ENCODE measurements around the gene HSPA1B. TPM values are rescaled to one million over a fixed set of nuclear protein-coding genes. Genes with fewer than 3 reads are reported as not detected.
"Not testable (repeated sequence)": the region's sequence is repeated elsewhere in the genome, so short reads cannot be mapped to it uniquely, and the experiment has no call there.

HSPA1B gene
- total RNA-seq, 1 donor from 2014 or later, result 65.8 TPM

DNA sequence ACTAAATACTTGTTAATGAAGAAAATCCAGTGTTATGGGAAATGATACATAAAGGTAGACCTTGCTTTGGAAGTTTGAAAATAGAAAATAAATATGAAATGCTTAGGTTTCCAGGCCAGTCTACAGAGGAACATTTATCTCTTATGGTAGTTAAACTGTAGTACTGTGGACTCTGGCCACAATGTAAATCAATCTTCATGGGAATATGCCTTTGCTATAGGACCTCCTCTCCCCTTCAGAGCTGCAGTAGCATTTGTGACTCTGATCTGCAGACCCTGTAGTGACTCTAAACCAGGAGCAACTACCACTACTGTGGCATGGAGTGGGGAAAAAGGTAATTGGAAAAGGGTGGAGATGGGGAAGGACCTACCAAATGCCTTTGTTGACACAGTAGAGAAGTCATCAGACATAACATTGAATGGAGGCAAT is 7.7 kb upstream of the HSPA1B start:
- Mint-ChIP-seq H3K4me1 (ENCODE audit: unreplicated experiment) (peaks cover 34% of the 10 kb centered on the region), H3K4me3 (ENCODE audit: unreplicated experiment) (no peak overlapping the region), H3K27ac (ENCODE audit: unreplicated experiment) (peak overlapping the region; percentile 3), H3K27me3 (ENCODE audit: unreplicated experiment) (no peaks in the 10 kb centered on the region), H3K9me3 (ENCODE audit: unreplicated experiment) (no peaks in the 10 kb centered on the region), H3K36me3 (ENCODE audit: unreplicated experiment) (no peaks in the 10 kb centered on the region)
- TF ChIP-seq, protein P1, sequence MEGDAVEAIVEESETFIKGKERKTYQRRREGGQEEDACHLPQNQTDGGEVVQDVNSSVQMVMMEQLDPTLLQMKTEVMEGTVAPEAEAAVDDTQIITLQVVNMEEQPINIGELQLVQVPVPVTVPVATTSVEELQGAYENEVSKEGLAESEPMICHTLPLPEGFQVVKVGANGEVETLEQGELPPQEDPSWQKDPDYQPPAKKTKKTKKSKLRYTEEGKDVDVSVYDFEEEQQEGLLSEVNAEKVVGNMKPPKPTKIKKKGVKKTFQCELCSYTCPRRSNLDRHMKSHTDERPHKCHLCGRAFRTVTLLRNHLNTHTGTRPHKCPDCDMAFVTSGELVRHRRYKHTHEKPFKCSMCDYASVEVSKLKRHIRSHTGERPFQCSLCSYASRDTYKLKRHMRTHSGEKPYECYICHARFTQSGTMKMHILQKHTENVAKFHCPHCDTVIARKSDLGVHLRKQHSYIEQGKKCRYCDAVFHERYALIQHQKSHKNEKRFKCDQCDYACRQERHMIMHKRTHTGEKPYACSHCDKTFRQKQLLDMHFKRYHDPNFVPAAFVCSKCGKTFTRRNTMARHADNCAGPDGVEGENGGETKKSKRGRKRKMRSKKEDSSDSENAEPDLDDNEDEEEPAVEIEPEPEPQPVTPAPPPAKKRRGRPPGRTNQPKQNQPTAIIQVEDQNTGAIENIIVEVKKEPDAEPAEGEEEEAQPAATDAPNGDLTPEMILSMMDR (IDR thresholded peaks at IDR 0.05), result no peak
- no peak for DNase-seq (ENCODE audit: extremely low spot score, unreplicated experiment)

DNA sequence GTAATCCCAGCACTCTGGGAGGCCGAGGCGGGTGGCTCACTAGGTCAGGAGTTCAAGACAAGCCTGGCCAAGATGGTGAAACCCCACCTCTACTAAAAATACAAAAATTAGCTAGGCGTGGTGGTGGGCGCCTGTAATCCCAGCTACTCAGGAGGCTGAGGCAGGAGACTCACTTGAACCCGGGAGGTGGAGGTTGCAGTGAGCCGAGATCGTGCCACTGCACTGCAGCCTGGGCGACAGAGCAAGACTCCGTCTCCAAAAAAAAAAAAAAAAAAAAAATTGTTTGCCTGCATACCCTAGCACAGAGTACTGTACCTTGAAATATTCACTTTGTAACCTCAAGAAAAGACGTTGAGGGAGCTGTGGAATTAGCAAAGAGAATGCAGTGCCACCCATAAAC is 7.1 kb upstream of the HSPA1B start:
- H3K27ac Mint-ChIP-seq (ENCODE audit: unreplicated experiment); H3K36me3 Mint-ChIP-seq (ENCODE audit: unreplicated experiment); H3K4me3 Mint-ChIP-seq (ENCODE audit: unreplicated experiment); H3K9me3 Mint-ChIP-seq (ENCODE audit: unreplicated experiment); H3K27me3 Mint-ChIP-seq (ENCODE audit: unreplicated experiment); DNase-seq (ENCODE audit: extremely low spot score, unreplicated experiment): not testable (repeated sequence)
- H3K4me1 Mint-ChIP-seq (ENCODE audit: unreplicated experiment), result peaks cover 35% of the 10 kb centered on the region

DNA sequence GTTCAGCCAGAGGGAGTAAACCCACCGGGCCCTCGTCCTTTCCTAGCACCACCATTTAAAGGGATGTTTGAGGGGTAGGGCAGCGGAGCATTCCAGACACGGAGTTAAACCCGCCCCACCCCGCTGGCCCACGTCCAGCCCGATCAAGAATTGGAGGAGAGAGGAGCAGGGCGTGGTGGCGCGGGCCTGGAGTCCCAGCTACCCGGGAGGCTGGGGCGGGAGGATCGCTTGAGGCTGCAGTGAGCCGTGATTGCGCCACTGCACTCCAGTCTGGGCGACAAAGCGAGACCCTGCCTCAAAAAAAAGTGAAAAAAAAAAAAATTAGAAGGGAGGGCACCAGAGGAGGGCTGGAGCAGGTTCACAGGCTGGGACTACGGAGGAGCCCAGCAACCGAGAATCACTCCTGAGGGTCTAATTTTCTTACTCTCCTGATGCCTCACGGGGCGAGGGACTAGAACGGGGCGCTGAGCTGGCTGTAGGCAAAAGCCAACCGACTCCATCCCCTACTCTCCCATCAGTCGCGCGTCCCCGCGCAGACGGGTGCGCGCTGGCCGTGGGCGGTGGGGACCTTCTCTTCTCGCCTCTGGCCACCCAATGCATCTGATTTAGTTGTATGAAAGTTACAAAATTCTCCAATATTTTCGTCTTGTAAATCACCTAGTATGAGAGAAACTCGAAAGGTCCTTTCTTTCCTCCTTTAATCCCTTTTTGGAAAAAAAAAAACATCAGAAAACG is 6.1 kb upstream of the HSPA1B start:
- no peak for DNase-seq (ENCODE audit: extremely low spot score, unreplicated experiment)

DNA sequence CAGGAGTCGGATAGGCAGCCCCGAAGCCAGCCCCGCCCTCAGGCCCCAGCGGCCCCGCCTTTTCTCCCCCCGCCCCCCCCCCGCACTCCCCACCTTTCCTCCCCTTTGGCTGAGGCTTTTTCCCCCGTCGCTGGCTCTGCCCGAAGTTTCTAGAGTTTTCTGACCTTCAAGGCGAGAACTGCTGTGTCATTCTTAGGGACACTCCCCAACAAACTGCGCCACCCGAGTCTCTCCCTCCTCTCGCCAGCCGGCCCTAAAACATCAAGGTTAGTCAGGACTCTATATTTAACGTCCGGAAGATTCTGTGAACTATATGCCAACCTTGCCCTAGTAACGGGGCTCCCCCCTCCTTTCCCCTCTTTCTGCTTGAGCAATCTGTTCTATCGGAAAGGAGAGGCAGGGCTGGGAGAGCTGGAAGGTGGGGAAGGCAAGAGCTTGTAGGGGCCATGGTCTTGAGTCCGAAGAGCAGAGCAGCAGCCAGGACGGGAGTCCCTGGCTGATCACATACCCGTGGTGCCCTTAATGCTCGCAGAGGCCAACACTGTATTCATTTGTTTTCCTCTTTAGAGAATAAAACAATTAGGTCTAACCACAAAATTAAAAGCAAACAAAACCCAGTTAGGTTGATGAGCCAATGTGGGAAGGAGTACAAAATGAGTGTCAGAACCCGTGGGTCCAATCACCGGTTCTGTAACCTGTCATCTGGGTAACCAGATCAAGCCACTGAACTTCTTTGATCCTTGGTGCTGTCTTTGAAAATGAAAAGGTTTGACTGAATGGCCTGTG is 5.3 kb upstream of the HSPA1B start:
- TF ChIP-seq, protein P1 (IDR thresholded peaks at IDR 0.05), result no peak
- H3K4me1 Mint-ChIP-seq (ENCODE audit: unreplicated experiment), result peaks cover 44% of the 10 kb centered on the region
- H3K4me3 Mint-ChIP-seq (ENCODE audit: unreplicated experiment), result peak overlapping the region; percentile 90
- peak overlapping the region; percentile 99 for H3K27ac Mint-ChIP-seq (ENCODE audit: unreplicated experiment)
- H3K27me3 Mint-ChIP-seq (ENCODE audit: unreplicated experiment), result no peaks in the 10 kb centered on the region
- no peaks in the 10 kb centered on the region for H3K9me3 Mint-ChIP-seq (ENCODE audit: unreplicated experiment)
- no peak for DNase-seq (ENCODE audit: extremely low spot score, unreplicated experiment)
- no peaks in the 10 kb centered on the region for H3K36me3 Mint-ChIP-seq (ENCODE audit: unreplicated experiment)

More for the DNA sequence above, 6.1 kb upstream of the HSPA1B start:
- no peaks in the 10 kb centered on the region for H3K27me3 Mint-ChIP-seq (ENCODE audit: unreplicated experiment)
- peaks cover 39% of the 10 kb centered on the region for H3K4me1 Mint-ChIP-seq (ENCODE audit: unreplicated experiment)
- H3K4me3 Mint-ChIP-seq (ENCODE audit: unreplicated experiment), result peak overlapping the region; percentile 90
- no peaks in the 10 kb centered on the region for H3K36me3 Mint-ChIP-seq (ENCODE audit: unreplicated experiment)
- H3K27ac Mint-ChIP-seq (ENCODE audit: unreplicated experiment), result peak overlapping the region; percentile 99
- no peaks in the 10 kb centered on the region for H3K9me3 Mint-ChIP-seq (ENCODE audit: unreplicated experiment)
- TF ChIP-seq, protein P1 (IDR thresholded peaks at IDR 0.05), result no peak

DNA sequence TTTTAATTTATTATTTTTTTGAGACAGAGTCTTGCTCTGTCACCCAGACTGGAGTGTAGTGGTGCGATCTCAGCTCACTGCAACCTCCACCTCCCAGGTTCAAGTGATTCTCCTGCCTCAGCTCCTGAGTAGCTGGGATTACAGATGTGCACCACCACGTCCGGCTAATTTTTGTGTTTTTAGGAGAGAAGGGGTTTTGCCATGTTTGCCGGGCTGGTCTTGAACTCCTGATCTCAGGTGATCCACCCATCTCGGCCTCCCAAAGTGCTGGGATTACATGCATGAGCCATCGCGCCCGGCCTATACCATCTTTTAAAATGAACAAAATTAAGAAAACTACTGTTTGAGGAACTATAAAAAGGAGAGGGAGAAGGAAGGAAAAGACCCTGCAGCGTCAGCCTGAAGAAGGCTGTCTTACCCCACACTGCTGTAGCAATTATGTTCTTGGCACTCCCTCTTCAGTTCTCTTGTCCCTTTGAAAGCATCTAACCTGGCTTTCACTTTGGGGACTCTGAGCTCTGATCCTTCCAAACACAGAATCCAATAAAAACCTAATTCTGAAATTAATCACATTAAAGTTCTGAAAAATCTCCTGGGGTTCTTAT is 3.8 kb upstream of the HSPA1B start:
- not testable (repeated sequence) for H3K27me3 Mint-ChIP-seq (ENCODE audit: unreplicated experiment); H3K9me3 Mint-ChIP-seq (ENCODE audit: unreplicated experiment); DNase-seq (ENCODE audit: extremely low spot score, unreplicated experiment); H3K27ac Mint-ChIP-seq (ENCODE audit: unreplicated experiment); H3K36me3 Mint-ChIP-seq (ENCODE audit: unreplicated experiment); H3K4me3 Mint-ChIP-seq (ENCODE audit: unreplicated experiment)
- H3K4me1 Mint-ChIP-seq (ENCODE audit: unreplicated experiment), result peaks cover 39% of the 10 kb centered on the region

DNA sequence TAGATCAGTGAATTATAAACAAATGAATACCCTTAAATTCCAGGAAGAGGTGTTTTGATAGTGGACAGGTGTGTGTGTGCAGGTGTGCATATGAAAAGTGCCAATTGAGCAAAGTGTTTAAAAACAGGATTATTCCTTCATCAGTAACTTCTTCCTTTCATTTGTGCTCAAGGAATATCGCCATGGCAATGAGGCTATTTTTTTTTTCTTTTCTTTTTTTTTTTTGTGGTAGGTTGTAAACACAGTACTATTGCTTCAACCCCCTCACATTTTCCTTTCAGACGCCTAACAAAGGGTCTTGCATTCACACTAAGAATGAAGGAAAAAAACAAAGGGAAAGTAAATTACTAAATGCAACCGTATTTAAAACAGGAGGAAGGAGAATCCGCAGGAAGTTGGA is 2.0 kb upstream of the HSPA1B start:
- Mint-ChIP-seq H3K4me1 (ENCODE audit: unreplicated experiment) (peaks cover 42% of the 10 kb centered on the region), H3K27ac (ENCODE audit: unreplicated experiment) (peak overlapping the region; percentile 99), H3K4me3 (ENCODE audit: unreplicated experiment) (peak overlapping the region; percentile 87), H3K9me3 (ENCODE audit: unreplicated experiment) (no peaks in the 10 kb centered on the region), H3K36me3 (ENCODE audit: unreplicated experiment) (no peaks in the 10 kb centered on the region), H3K27me3 (ENCODE audit: unreplicated experiment) (no peaks in the 10 kb centered on the region)
- no peak for DNase-seq (ENCODE audit: extremely low spot score, unreplicated experiment)
- TF ChIP-seq, protein P1 (IDR thresholded peaks at IDR 0.05), result no peak
